Spleen (tissue), 11 donors: ENCODE results near the gene TMEM273. TPM values are rescaled to one million over a fixed set of nuclear protein-coding genes. Genes with fewer than 3 reads are reported as not detected.

Source experiments
- DNase-seq: peaks from one replicate; pipeline ENCODE4 v3.0.0-alpha.2; 2020
- H3K27ac ChIP-seq, 8 donors: fragments of 200-600 bp; sonication (generic) in 7 of 8; 1 replicate in 4 of 8; 2 replicates in 4 of 8; pipeline versions ENCODE4 v1.5.0 to v1.8.0; 2016 to 2021; ENCODE audit warnings: inconsistent platforms in 4 of 8, mild to moderate bottlenecking in 4 of 8, moderate library complexity in 1 of 8
- H3K27me3 ChIP-seq, 7 donors: fragments of 200-600 bp; sonication (generic) in 6 of 7; replicated peaks in 1 of 7; 1 replicate in 4 of 7; 2 replicates in 3 of 7; pipeline versions ENCODE4 v1.5.0 to v1.8.0; 2016 to 2021; ENCODE audit warnings: inconsistent platforms in 3 of 7, mild to moderate bottlenecking in 1 of 7
- H3K36me3 ChIP-seq, 6 donors: fragments of 200-600 bp; sonication (generic) in 5 of 6; 1 replicate in 4 of 6; 2 replicates in 2 of 6; pipeline versions ENCODE4 v1.5.0 to v1.8.0; 2016 to 2021; ENCODE audit warnings: inconsistent platforms in 2 of 6
- H3K4me1 ChIP-seq, 6 donors: fragments of 200-600 bp; sonication (generic) in 5 of 6; 1 replicate in 3 of 6; 2 replicates in 3 of 6; pipeline versions ENCODE4 v1.5.0 to v1.8.0; 2016 to 2021; ENCODE audit warnings: inconsistent platforms in 3 of 6
- H3K4me3 ChIP-seq, 8 donors: fragments of 200-600 bp; sonication (generic) in 7 of 8; 1 replicate in 4 of 8; 2 replicates in 4 of 8; pipeline versions ENCODE4 v1.5.0 to v1.8.0; 2016 to 2021; ENCODE audit warnings: inconsistent platforms in 4 of 8, mild to moderate bottlenecking in 4 of 8, moderate library complexity in 2 of 8
- H3K9me3 ChIP-seq, 8 donors: fragments of 200-600 bp; sonication (generic) in 7 of 8; 1 replicate in 4 of 8; 2 replicates in 4 of 8; pipeline versions ENCODE4 v1.5.0 to v1.8.0; 2016 to 2021; ENCODE audit warnings: inconsistent platforms in 4 of 8
- CTCF ChIP-seq, 11 experiments: fragments of 200-600 bp in 7 of 11; fragments of 450-650 bp in 4 of 11; sonication (generic) in 4 of 11; IDR thresholded peaks in 8 of 11; conservative IDR thresholded peaks in 3 of 11; 1 replicate in 7 of 11; 2 replicates in 4 of 11; pipeline versions ENCODE4 v1.4.0 to v1.8.0; 2016 to 2021; ENCODE audit warnings: antibody characterized with exemption in 11 of 11, inconsistent platforms in 4 of 11, mild to moderate bottlenecking in 1 of 11
- POLR2A ChIP-seq, 3 donors: fragments of 450-650 bp; IDR thresholded peaks; one replicate each; pipeline ENCODE4 v1.5.1; 2017; ENCODE audit warnings: antibody characterized with exemption in 3 of 3, mild to moderate bottlenecking in 1 of 3
- POLR2AphosphoS5 ChIP-seq, 3 donors: sonication (generic); formaldehyde crosslinking; IDR thresholded peaks; one replicate each; pipeline ENCODE4 v1.5.1; 2017; ENCODE audit warnings: antibody characterized with exemption in 3 of 3
- WGBS, 5 donors: extraction: QIAGEN DNeasy Blood & Tissue Kit in 3 of 5; methylation state at CpG; one replicate each; pipeline versions ENCODE4 v1.1.5 to v1.1.7; 2013 to 2018; 5-methylcytosine and 5-hydroxymethylcytosine counted together
- intact Hi-C: fragments of 100-400 bp; cut with DNase I; formaldehyde crosslinking; loops from one replicate; pipeline ENCODE4 v1.15.0; 2023; ENCODE audit warnings: low total_unique reads
- polyA plus RNA-seq, 3 donors: library from polyadenylated mRNA; stranded (reverse); fragments of 200-250 nt; gene quantifications; one replicate each; pipeline ENCODE4 v1.2.1, GENCODE V29; 2013
- total RNA-seq, 7 donors: library from RNA; depleted of rRNA in 3 of 7; stranded (reverse); fragments of >200 nt in 3 of 7; fragmentation: NEBNext Ultra II Directional in 4 of 7; extraction: Animal tissue kit (Norgen Biotek cat#: 25700) in 4 of 7; gene quantifications; one replicate each; pipeline versions ENCODE4 v1.1.0 to v1.2.1, GENCODE V29; 2016 to 2021
- donor health status: healthy with polysubstance abuse.
- donor health status: DM: no; HTN: no; CAD: no; lungs with moderate emphysema.
- donor health status: DM: no; HTN: no; CAD: no.
- donor health status: Bipolar disorder and iron deficiency.
- donor health status: healthy.
- donor health status: DM: no; HTN: no; CAD: no.
- donor health status: DM: yes; HTN: yes; CAD: no.

TMEM273 gene
- total and polyA plus RNA-seq, 10 donors, result 25.6 to 64.5 (median 33.4) TPM

- intact Hi-C loops, result no loop called here
Measured at GRCh38 chr10:49175587-49176309, 12.4 kb downstream of the TMEM273 start.

GRCh38 chr10:49174926-49175500, 13.2 kb downstream of the TMEM273 start:
- no peaks in the 10 kb centered on the region for H3K9me3 ChIP-seq
- intact Hi-C loops, result no loop called here
- no peak overlapping the region for H3K4me3 ChIP-seq
- TF ChIP-seq POLR2A (IDR thresholded peaks at IDR 0.05), result no peak
- TF ChIP-seq POLR2AphosphoS5 (IDR thresholded peaks at IDR 0.05), result no peak
- no peak for TF ChIP-seq CTCF (IDR thresholded peaks at IDR 0.05 in 8 of 11, conservative IDR thresholded peaks at IDR 0.05 in 3 of 11)
- peaks cover 13 to 82% (median 55%) of the 10 kb centered on the region in 6 donors for H3K4me1 ChIP-seq
- H3K36me3 ChIP-seq, result no peaks in the 10 kb centered on the region
- no peaks in the 10 kb centered on the region for H3K27me3 ChIP-seq
- 87 to 97% (median 94%) methylated on average over 10 of the region's 10 CpGs for WGBS, 5 donors
- no peak overlapping the region for H3K27ac ChIP-seq
- DNase-seq, result no peak

More at GRCh38 chr10:49175587-49176309, 12.4 kb downstream of the TMEM273 start:
- peak overlapping the region in 1 of 8 donors; percentile 75 for H3K27ac ChIP-seq
- H3K36me3 ChIP-seq, result no peaks in the 10 kb centered on the region
- H3K4me1 ChIP-seq, result peaks cover 13 to 89% (median 58%) of the 10 kb centered on the region in 6 donors
- DNase-seq, result peak; percentile 72
- no peaks in the 10 kb centered on the region for H3K9me3 ChIP-seq
- WGBS, 5 donors, result 90 to 97% (median 95%) methylated on average over 3 to 8 of the region's 8 CpGs
- H3K4me3 ChIP-seq, result no peak overlapping the region
- no peak for TF ChIP-seq CTCF (IDR thresholded peaks at IDR 0.05 in 8 of 11, conservative IDR thresholded peaks at IDR 0.05 in 3 of 11)
- TF ChIP-seq POLR2A (IDR thresholded peaks at IDR 0.05), result no peak
- no peak for TF ChIP-seq POLR2AphosphoS5 (IDR thresholded peaks at IDR 0.05)
- no peaks in the 10 kb centered on the region for H3K27me3 ChIP-seq

- Histone ChIP-seq H3K27me3 (no peaks in the 10 kb centered on the region), H3K36me3 (no peaks in the 10 kb centered on the region), H3K27ac (peak overlapping the region in 1 of 8 donors; percentile 40), H3K4me1 (peaks cover 13 to 76% (median 52%) of the 10 kb centered on the region in 6 donors), H3K4me3 (no peak overlapping the region), H3K9me3 (no peaks in the 10 kb centered on the region)
- no peak for TF ChIP-seq POLR2AphosphoS5 (IDR thresholded peaks at IDR 0.05)
- TF ChIP-seq POLR2A (IDR thresholded peaks at IDR 0.05), result no peak
- TF ChIP-seq CTCF (IDR thresholded peaks at IDR 0.05 in 8 of 11, conservative IDR thresholded peaks at IDR 0.05 in 3 of 11), result no peak
- intact Hi-C loops, result no loop called here
- 58 to 62% (median 59%) methylated on average over 15 of the region's 15 CpGs for WGBS, 5 donors
- DNase-seq, result peak; percentile 66
Measured at GRCh38 chr10:49174261-49174925, 13.8 kb downstream of the TMEM273 start.

- intact Hi-C loops, result no loop called here
- H3K27ac ChIP-seq, result peak overlapping the region in 1 of 8 donors; percentile 40
- DNase-seq, result no peak
Measured at GRCh38 chr10:49173853-49174252, 14.3 kb downstream of the TMEM273 start.

More at GRCh38 chr10:49173853-49174252, 14.3 kb downstream of the TMEM273 start:
- H3K4me1 ChIP-seq, result peaks cover 13 to 75% (median 48%) of the 10 kb centered on the region in 6 donors
- no peaks in the 10 kb centered on the region for H3K36me3 ChIP-seq
- H3K27me3 ChIP-seq, result no peaks in the 10 kb centered on the region
- no peak overlapping the region for H3K4me3 ChIP-seq
- WGBS, 5 donors, result 69 to 93% (median 77%) methylated on average over 4 of the region's 4 CpGs
- TF ChIP-seq CTCF (IDR thresholded peaks at IDR 0.05 in 8 of 11, conservative IDR thresholded peaks at IDR 0.05 in 3 of 11), result no peak
- TF ChIP-seq POLR2A (IDR thresholded peaks at IDR 0.05), result no peak
- TF ChIP-seq POLR2AphosphoS5 (IDR thresholded peaks at IDR 0.05), result no peak
- H3K9me3 ChIP-seq, result no peaks in the 10 kb centered on the region
